Inflammatory macrophage treated with lipopolysaccharide for 1 hour (primary cell): Measurements from ENCODE around the gene GNAS.

Experiments
- DNase-seq, 2 donors: peaks; one replicate each; pipeline ENCODE4 v3.0.0-alpha.2; 2020 to 2022

The GNAS gene

GRCh38 chr20:58883241-58883691 is 30.8 kb downstream of the GNAS start:
- DNase-seq = no peak

- DNase-seq = peak; percentile 63 to 74
Measured at GRCh38 chr20:58884966-58885365, 32.5 kb downstream of the GNAS start.

- DNase-seq = no peak
Measured at GRCh38 chr20:58886546-58886945, 34.0 kb downstream of the GNAS start.

- DNase-seq = no peak
Measured at GRCh38 chr20:58888103-58888502, 35.6 kb downstream of the GNAS start.

GRCh38 chr20:58888521-58889333 is 36.2 kb downstream of the GNAS start:
- peak; percentile 71 to 74 for DNase-seq

GRCh38 chr20:58889334-58889760 is 36.8 kb downstream of the GNAS start:
- no peak for DNase-seq

- DNase-seq = no peak
Measured at GRCh38 chr20:58889798-58890517, 37.4 kb downstream of the GNAS start.

- peak; percentile 25 to 41 for DNase-seq
Measured at GRCh38 chr20:58890518-58891085, 38.1 kb downstream of the GNAS start.

GRCh38 chr20:58891086-58891717 is 38.7 kb downstream of the GNAS start:
- peak in 1 of 2 donors; percentile 43 for DNase-seq

GRCh38 chr20:58891718-58892140 is 39.2 kb downstream of the GNAS start:
- no peak for DNase-seq

- DNase-seq = no peak
Measured at GRCh38 chr20:58892141-58892931, 39.8 kb downstream of the GNAS start.

- no peak for DNase-seq
Measured at GRCh38 chr20:58892932-58893224, 40.4 kb downstream of the GNAS start.

- DNase-seq = peak in 1 of 2 donors; percentile 26
Measured at GRCh38 chr20:58893355-58894120, 41.0 kb downstream of the GNAS start.

- no peak for DNase-seq
Measured at GRCh38 chr20:58894652-58895447, 42.3 kb downstream of the GNAS start.

- DNase-seq = no peak
Measured at GRCh38 chr20:58895448-58896180, 43.1 kb downstream of the GNAS start.

GRCh38 chr20:58896820-58897219 is 44.3 kb downstream of the GNAS start:
- DNase-seq = no peak

- DNase-seq = peak in 1 of 2 donors; percentile 41
Measured at GRCh38 chr20:58897488-58897887, 45.0 kb downstream of the GNAS start.

- DNase-seq = no peak
Measured at GRCh38 chr20:58898629-58899408, 46.3 kb downstream of the GNAS start.

- DNase-seq = no peak
Measured at GRCh38 chr20:58899512-58899911, 47.0 kb downstream of the GNAS start.
